BLaER1 treated with 17β-estradiol and CSF1 and Interleukin-3, amounts not matched to agents 10 nM and 100 nM (cell line): ENCODE measurements around the gene UNC119B.

Source experiments
- H3K27ac ChIP-seq, 11 experiments: shearing (Covaris generic); formaldehyde crosslinking; 2 replicates each; pipeline ENCODE4 v1.8.1; 2022
- H3K27me3 ChIP-seq, 11 experiments: shearing (Covaris generic); formaldehyde crosslinking; 2 replicates each; pipeline ENCODE4 v1.8.1; 2022
- H3K36me3 ChIP-seq, 11 experiments: shearing (Covaris generic); formaldehyde crosslinking; 2 replicates each; pipeline ENCODE4 v1.8.1; 2022
- H3K4me1 ChIP-seq, 10 experiments: shearing (Covaris generic); formaldehyde crosslinking; 2 replicates each; pipeline ENCODE4 v1.8.1; 2022
- H3K4me2 ChIP-seq, 11 experiments: shearing (Covaris generic); formaldehyde crosslinking; 2 replicates each; pipeline ENCODE4 v1.8.1; 2022
- H3K4me3 ChIP-seq, 10 experiments: shearing (Covaris generic); formaldehyde crosslinking; 2 replicates each; pipeline ENCODE4 v1.8.1; 2022
- H3K9ac ChIP-seq, 11 experiments: shearing (Covaris generic); formaldehyde crosslinking; 2 replicates each; pipeline ENCODE4 v1.8.1; 2022
- H3K9me3 ChIP-seq, 11 experiments: shearing (Covaris generic); formaldehyde crosslinking; replicated peaks in 1 of 11; 2 replicates each; pipeline ENCODE4 v1.8.1; 2022
- H4K20me1 ChIP-seq, 11 experiments: shearing (Covaris generic); formaldehyde crosslinking; 2 replicates each; pipeline ENCODE4 v1.8.1; 2022
- Cebpa-rat ChIP-seq, 11 experiments: shearing (Covaris generic); IDR thresholded peaks; 2 replicates each; pipeline ENCODE4 v1.8.1; 2022

Gene UNC119B

DNA sequence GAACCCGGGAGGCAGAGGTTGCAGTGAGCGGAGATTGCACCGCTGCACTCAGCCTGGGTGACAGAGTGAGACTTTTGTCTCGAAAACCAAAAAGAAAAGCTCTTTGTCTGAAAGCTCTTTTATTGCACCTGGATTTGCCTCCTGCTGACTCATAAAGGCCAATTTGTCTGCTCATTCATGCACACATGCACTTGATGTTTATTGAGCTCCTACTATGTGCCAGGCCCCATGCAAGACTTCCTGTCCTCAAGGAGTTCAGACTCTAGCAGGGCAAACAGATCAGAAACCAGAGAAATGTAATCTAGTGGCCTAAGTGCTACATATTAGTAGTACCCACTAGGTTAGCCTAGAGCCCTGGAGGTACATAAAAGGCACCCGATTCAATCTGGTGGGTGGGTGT is 39.6 kb upstream of the UNC119B start:
- no peaks in the 10 kb centered on the region for H3K27me3 ChIP-seq
- peak overlapping the region in 8 of 11 experiments; percentile 75 to 86 (median 82); a peak in 17 of 22 replicates for H3K9ac ChIP-seq
- no peaks in the 10 kb centered on the region for H3K36me3 ChIP-seq
- H3K27ac ChIP-seq: peak overlapping the region in 9 of 11 experiments; percentile 76 to 98 (median 91); a peak in 18 of 22 replicates
- H3K4me1 ChIP-seq: peaks cover 40 to 97% (median 88%) of the 10 kb centered on the region in 10 experiments
- no peaks in the 10 kb centered on the region for H4K20me1 ChIP-seq
- H3K9me3 ChIP-seq: no peaks in the 10 kb centered on the region
- no peak for TF ChIP-seq Cebpa-rat (IDR thresholded peaks at IDR 0.05)
- H3K4me3 ChIP-seq: no peak overlapping the region
- peak overlapping the region; percentile 66 to 95 (median 80); a peak in 19 of 22 replicates for H3K4me2 ChIP-seq

DNA sequence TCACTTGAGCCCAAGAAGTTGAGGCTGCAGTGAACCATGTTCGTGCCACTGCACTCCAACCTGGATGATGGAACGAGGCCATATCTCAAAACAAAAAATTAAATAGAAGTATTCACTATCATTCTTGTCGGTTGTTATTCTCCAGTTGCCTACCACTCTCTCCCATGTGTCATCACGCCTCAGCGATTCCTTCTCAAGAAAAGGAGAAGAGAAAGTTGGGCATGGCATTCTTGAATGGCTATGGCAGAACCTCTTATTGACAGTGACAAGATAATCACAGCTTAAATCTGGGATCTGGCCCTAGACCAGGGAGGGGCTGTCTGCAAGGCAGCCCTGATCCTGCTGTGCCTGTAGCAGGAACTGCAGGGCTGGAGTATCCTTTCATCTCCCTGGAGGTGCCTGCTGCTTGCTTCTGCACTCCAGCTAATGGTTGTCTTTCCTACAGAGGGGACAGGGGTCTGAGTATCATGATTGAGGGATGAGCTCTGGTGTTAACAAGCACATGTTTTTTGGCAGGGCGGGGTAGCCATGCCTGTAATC is 36.1 kb upstream of the UNC119B start:
- H3K4me2 ChIP-seq: peak overlapping the region; percentile 62 to 95 (median 77)
- H4K20me1 ChIP-seq: no peaks in the 10 kb centered on the region
- H3K9me3 ChIP-seq: no peaks in the 10 kb centered on the region
- TF ChIP-seq Cebpa-rat (IDR thresholded peaks at IDR 0.05): no peak
- peaks cover 44 to 95% (median 85%) of the 10 kb centered on the region in 10 experiments for H3K4me1 ChIP-seq
- H3K27me3 ChIP-seq: no peaks in the 10 kb centered on the region
- peak overlapping the region in 9 of 11 experiments; percentile 35 to 77 (median 71); a peak in 17 of 22 replicates for H3K27ac ChIP-seq
- H3K36me3 ChIP-seq: no peaks in the 10 kb centered on the region
- H3K4me3 ChIP-seq: no peak overlapping the region
- H3K9ac ChIP-seq: peak overlapping the region in 8 of 11 experiments; percentile 7 to 58 (median 34); a peak in 11 of 22 replicates

DNA sequence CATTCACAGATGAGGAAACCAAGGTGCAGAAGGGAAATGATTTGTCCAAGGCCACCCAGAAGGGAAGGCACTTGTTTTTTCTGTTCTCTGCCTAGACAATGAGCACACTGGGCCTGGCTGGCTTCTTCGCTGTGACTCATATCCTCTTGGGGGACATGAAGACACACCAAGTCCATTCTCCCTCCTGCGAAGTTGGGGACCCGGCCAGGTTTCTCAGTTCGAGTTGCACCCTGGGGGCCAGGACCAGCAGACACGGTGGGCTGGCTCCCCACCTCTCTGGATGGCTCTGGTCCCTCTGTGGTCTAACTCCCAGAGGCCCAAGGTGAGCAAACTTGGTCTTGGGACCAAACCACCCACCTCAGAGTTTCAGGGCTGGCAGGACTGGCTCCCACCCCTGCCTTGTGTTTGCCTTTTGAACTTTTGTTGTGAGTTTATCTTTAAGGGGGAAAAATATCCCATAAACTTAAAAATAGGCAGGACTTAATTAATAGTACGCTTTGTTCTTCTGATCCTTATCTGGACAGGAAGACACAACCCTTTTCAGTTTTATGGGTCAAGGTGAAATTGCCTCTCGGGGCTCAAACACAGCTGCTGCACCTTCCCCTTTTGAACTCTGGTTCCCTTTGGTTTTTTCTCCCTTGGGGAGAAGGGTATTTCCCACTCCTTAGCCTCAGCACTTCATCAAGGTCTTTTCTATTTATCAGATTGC is 32.3 kb upstream of the UNC119B start:
- H3K4me3 ChIP-seq: peak overlapping the region in 2 of 10 experiments; percentile 3 to 28; a peak in 1 of 20 replicates
- H3K4me2 ChIP-seq: peak overlapping the region; percentile 64 to 93 (median 78)
- no peaks in the 10 kb centered on the region for H3K9me3 ChIP-seq
- no peaks in the 10 kb centered on the region for H3K27me3 ChIP-seq
- H3K9ac ChIP-seq: peak overlapping the region in 9 of 11 experiments; percentile 12 to 71 (median 45); a peak in 17 of 22 replicates
- no peaks in the 10 kb centered on the region for H3K36me3 ChIP-seq
- peak in 1 of 11 experiments; percentile 5; a peak in 1 of 22 replicates for TF ChIP-seq Cebpa-rat (IDR thresholded peaks at IDR 0.05)
- peak overlapping the region in 10 of 11 experiments; percentile 39 to 84 (median 68); a peak in 19 of 22 replicates for H3K27ac ChIP-seq
- H4K20me1 ChIP-seq: no peaks in the 10 kb centered on the region
- H3K4me1 ChIP-seq: peaks cover 39 to 95% (median 66%) of the 10 kb centered on the region in 10 experiments

- no peaks in the 10 kb centered on the region for H4K20me1 ChIP-seq
- peak overlapping the region in 9 of 11 experiments; percentile 12 to 71 (median 45); a peak in 15 of 22 replicates for H3K9ac ChIP-seq
- peaks cover 32 to 95% (median 66%) of the 10 kb centered on the region in 10 experiments for H3K4me1 ChIP-seq
- no peaks in the 10 kb centered on the region for H3K27me3 ChIP-seq
- TF ChIP-seq Cebpa-rat (IDR thresholded peaks at IDR 0.05): no peak
- H3K27ac ChIP-seq: peak overlapping the region in 10 of 11 experiments; percentile 39 to 84 (median 68); a peak in 19 of 22 replicates
- H3K4me2 ChIP-seq: peak overlapping the region; percentile 64 to 93 (median 78)
- no peaks in the 10 kb centered on the region for H3K9me3 ChIP-seq
- no peaks in the 10 kb centered on the region for H3K36me3 ChIP-seq
- 0 out of 20 replicates have a peak overlapping the region, but pooled peaks of 2 of the 10 experiments have one; percentile 3 to 40 for H3K4me3 ChIP-seq
Measured at GRCh38 chr12:120678572-120678971, 31.7 kb upstream of the UNC119B start.

- H3K4me1 ChIP-seq: peaks cover 32 to 95% (median 66%) of the 10 kb centered on the region in 10 experiments
- TF ChIP-seq Cebpa-rat (IDR thresholded peaks at IDR 0.05): no peak
- H3K4me3 ChIP-seq: no peak overlapping the region
- no peak overlapping the region; a peak in 1 of 22 replicates for H3K9ac ChIP-seq
- H3K36me3 ChIP-seq: no peaks in the 10 kb centered on the region
- no peaks in the 10 kb centered on the region for H4K20me1 ChIP-seq
- no peaks in the 10 kb centered on the region for H3K9me3 ChIP-seq
- H3K27ac ChIP-seq: peak overlapping the region in 6 of 11 experiments; percentile 1 to 50 (median 28); a peak in 8 of 22 replicates
- H3K4me2 ChIP-seq: peak overlapping the region in 8 of 11 experiments; percentile 2 to 93 (median 76); a peak in 12 of 22 replicates
- no peaks in the 10 kb centered on the region for H3K27me3 ChIP-seq
Measured at GRCh38 chr12:120680165-120680738, 30.0 kb upstream of the UNC119B start.

- TF ChIP-seq Cebpa-rat (IDR thresholded peaks at IDR 0.05): peak in 10 of 11 experiments; percentile 40 to 79 (median 61); a peak in 14 of 22 replicates
- Histone ChIP-seq H3K4me1 (peaks cover 32 to 73% (median 56%) of the 10 kb centered on the region in 10 experiments), H4K20me1 (peaks cover 8 to 25% (median 24%) of the 10 kb centered on the region in 11 experiments; a peak in 21 of 22 replicates), H3K27me3 (no peaks in the 10 kb centered on the region), H3K9me3 (no peaks in the 10 kb centered on the region), H3K4me2 (peak overlapping the region; percentile 76 to 95 (median 89)), H3K9ac (peak overlapping the region in 10 of 11 experiments; percentile 65 to 98 (median 94); a peak in 20 of 22 replicates), H3K4me3 (peak overlapping the region in 3 of 10 experiments; percentile 3 to 88 (median 22); a peak in 2 of 20 replicates), H3K27ac (peak overlapping the region in 10 of 11 experiments; percentile 89 to 97 (median 93); a peak in 20 of 22 replicates), H3K36me3 (peaks cover 0 to 4% (median 0%) of the 10 kb centered on the region in 11 experiments; a peak in 1 of 22 replicates)
Measured at GRCh38 chr12:120684523-120684932, 25.7 kb upstream of the UNC119B start.

GRCh38 chr12:120685522-120685921 is 24.7 kb upstream of the UNC119B start:
- peak overlapping the region in 9 of 10 experiments; percentile 87 to 97 (median 92); a peak in 16 of 20 replicates for H3K4me3 ChIP-seq
- H3K4me1 ChIP-seq: peaks cover 40 to 73% (median 60%) of the 10 kb centered on the region in 10 experiments
- H4K20me1 ChIP-seq: peaks cover 18 to 35% (median 34%) of the 10 kb centered on the region in 11 experiments; a peak in 21 of 22 replicates
- TF ChIP-seq Cebpa-rat (IDR thresholded peaks at IDR 0.05): 0 out of 22 replicates have a peak, but pooled peaks of 1 of the 11 experiments have one; percentile 9
- H3K9ac ChIP-seq: peak overlapping the region in 9 of 11 experiments; percentile 76 to 98 (median 95); a peak in 19 of 22 replicates
- H3K27me3 ChIP-seq: no peaks in the 10 kb centered on the region
- H3K9me3 ChIP-seq: no peaks in the 10 kb centered on the region
- H3K4me2 ChIP-seq: peak overlapping the region; percentile 76 to 95 (median 89)
- H3K27ac ChIP-seq: peak overlapping the region in 10 of 11 experiments; percentile 89 to 97 (median 93); a peak in 21 of 22 replicates
- peaks cover 0 to 14% (median 0%) of the 10 kb centered on the region in 11 experiments; a peak in 4 of 22 replicates for H3K36me3 ChIP-seq

DNA sequence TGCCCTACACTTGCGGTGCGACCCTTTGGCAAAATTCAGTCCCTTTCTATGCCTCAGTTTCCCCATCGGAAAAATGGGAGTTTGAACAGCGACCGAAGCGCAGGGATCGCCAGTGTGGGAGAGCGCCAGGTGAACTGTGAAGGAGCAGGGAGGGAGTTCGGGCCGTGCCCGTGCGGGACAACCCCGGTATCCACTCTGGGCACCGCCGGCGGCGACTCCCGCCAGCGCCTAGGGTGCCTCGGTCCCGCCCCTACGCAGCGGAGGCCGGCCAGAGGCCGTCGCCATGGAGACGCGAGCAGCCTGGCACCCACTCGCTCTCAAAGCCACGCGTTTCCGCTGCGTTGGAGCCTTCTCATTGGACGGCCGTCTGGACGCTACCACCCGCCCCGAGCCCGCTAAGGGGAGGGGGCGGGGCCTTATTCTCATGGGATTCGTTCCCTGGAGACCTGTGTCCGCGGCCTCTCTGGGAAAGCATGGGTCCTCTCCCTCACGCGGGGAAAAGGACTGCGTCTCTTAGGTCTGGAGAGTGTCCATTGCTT is 24.0 kb upstream of the UNC119B start:
- Histone ChIP-seq H3K4me1 (peaks cover 46 to 73% (median 64%) of the 10 kb centered on the region in 10 experiments), H3K36me3 (peaks cover 0 to 19% (median 0%) of the 10 kb centered on the region in 11 experiments; a peak in 5 of 22 replicates), H3K4me2 (peak overlapping the region; percentile 76 to 95 (median 89)), H3K27me3 (no peaks in the 10 kb centered on the region), H3K9ac (peak overlapping the region; percentile 87 to 98 (median 95)), H3K27ac (peak overlapping the region; percentile 80 to 97 (median 92); a peak in 21 of 22 replicates), H4K20me1 (peaks cover 25 to 42% (median 41%) of the 10 kb centered on the region in 11 experiments; a peak in 21 of 22 replicates), H3K9me3 (no peaks in the 10 kb centered on the region), H3K4me3 (peak overlapping the region; percentile 86 to 97 (median 90))
- no peak for TF ChIP-seq Cebpa-rat (IDR thresholded peaks at IDR 0.05)
